Astrocyte (in vitro differentiated cells and primary cell): ENCODE results near the gene WDR4. TPM values are rescaled to one million over a fixed set of nuclear protein-coding genes. Genes with fewer than 3 reads are reported as not detected.
"Not testable (repeated sequence)": the region's sequence is repeated elsewhere in the genome, so short reads cannot be mapped to it uniquely, and the experiment has no call there.

Experiments
- DNase-seq: peaks from one replicate; pipeline ENCODE4 v3.0.0-alpha.2; 2010; ENCODE audit warnings: low read depth
- FAIRE-seq: peaks from 2 replicates; lab custom pipeline; 2011; peaks lifted over from hg19 to GRCh38; lab: Jason Lieb, UNC
- H2AFZ ChIP-seq: 2 replicates; pipeline ENCODE4 v1.6.0; 2012; ENCODE audit warnings: low read depth, low read length, inconsistent platforms
- H3K27ac ChIP-seq: 2 replicates; pipeline ENCODE4 v1.5.1; 2011; ENCODE audit warnings: low read depth, low read length, inconsistent platforms
- H3K27me3 ChIP-seq: 2 replicates; pipeline ENCODE4 v1.6.0; 2011; ENCODE audit warnings: low read length, inconsistent platforms; ENCODE audit not compliant: insufficient read depth
- H3K36me3 ChIP-seq: 2 replicates; pipeline ENCODE4 v1.5.1; 2011; ENCODE audit warnings: low read length, inconsistent platforms; ENCODE audit not compliant: insufficient read depth
- H3K4me1 ChIP-seq: 2 replicates; pipeline ENCODE4 v1.5.1; 2011; ENCODE audit warnings: low read length, inconsistent platforms; ENCODE audit not compliant: insufficient read depth
- H3K4me2 ChIP-seq: 2 replicates; pipeline ENCODE4 v1.6.0; 2012; ENCODE audit warnings: low read length, inconsistent platforms
- H3K4me3 ChIP-seq: 2 replicates; pipeline ENCODE4 v1.5.1; 2011; ENCODE audit warnings: low read depth, mild to moderate bottlenecking, low read length, inconsistent platforms; ENCODE audit not compliant: insufficient read depth
- H3K79me2 ChIP-seq: 2 replicates; pipeline ENCODE4 v1.6.0; 2012; ENCODE audit warnings: mild to moderate bottlenecking, low read length, inconsistent platforms; ENCODE audit not compliant: insufficient read depth
- H3K9ac ChIP-seq: 2 replicates; pipeline ENCODE4 v1.6.0; 2012; ENCODE audit warnings: mild to moderate bottlenecking, low read length, inconsistent platforms
- H3K9me3 ChIP-seq: 2 replicates; pipeline ENCODE4 v1.5.1; 2012; ENCODE audit warnings: low read depth, mild to moderate bottlenecking, low read length, inconsistent platforms; ENCODE audit not compliant: insufficient read depth
- H4K20me1 ChIP-seq: 2 replicates; pipeline ENCODE4 v1.6.0; 2012; ENCODE audit warnings: low read length, inconsistent platforms; ENCODE audit not compliant: insufficient read depth
- H3K27ac Mint-ChIP-seq: one replicate; pipeline ENCODE4 v1.8.0; 2021; ENCODE audit warnings: mild to moderate bottlenecking, mixed read lengths; ENCODE audit not compliant: unreplicated experiment
- H3K27me3 Mint-ChIP-seq: one replicate; pipeline ENCODE4 v1.8.0; 2021; ENCODE audit warnings: low read depth, mixed read lengths; ENCODE audit not compliant: unreplicated experiment
- H3K36me3 Mint-ChIP-seq: one replicate; pipeline ENCODE4 v1.8.0; 2021; ENCODE audit warnings: low read depth, mixed read lengths; ENCODE audit not compliant: unreplicated experiment
- H3K4me1 Mint-ChIP-seq: one replicate; pipeline ENCODE4 v1.8.0; 2021; ENCODE audit warnings: low read depth, mixed read lengths; ENCODE audit not compliant: unreplicated experiment
- H3K4me3 Mint-ChIP-seq: one replicate; pipeline ENCODE4 v1.8.0; 2021; ENCODE audit warnings: mild to moderate bottlenecking, moderate library complexity, mixed read lengths; ENCODE audit not compliant: unreplicated experiment
- H3K9me3 Mint-ChIP-seq: one replicate; pipeline ENCODE4 v1.8.0; 2021; ENCODE audit warnings: mild to moderate bottlenecking, mixed read lengths; ENCODE audit not compliant: unreplicated experiment
- CTCF ChIP-seq: IDR thresholded peaks from 2 replicates; pipeline ENCODE4 v1.5.1; 2011; ENCODE audit warnings: low read depth, mild to moderate bottlenecking, inconsistent platforms, low read length, moderate library complexity; ENCODE audit not compliant: insufficient read depth
- EZH2 ChIP-seq: IDR thresholded peaks from 2 replicates; pipeline ENCODE4 v1.6.1; 2012; ENCODE audit warnings: mild to moderate bottlenecking, low read length, inconsistent platforms; ENCODE audit not compliant: insufficient read depth
- total RNA-seq: library from RNA; stranded (reverse); gene quantifications from 2 replicates; pipeline ENCODE4 v1.2.1, GENCODE V29; 2021

Gene WDR4
- total RNA-seq, 1 donor from 2014 or later, result 20.5 TPM

GRCh38 chr21:42844411-42845113 is 34.8 kb downstream of the WDR4 start:
- no peak overlapping the region for H3K9ac ChIP-seq
- Mint-ChIP-seq H3K9me3 (peaks cover 2% of the 10 kb centered on the region), H3K36me3 (peaks cover 20% of the 10 kb centered on the region), H3K27ac (no peak overlapping the region), H3K27me3 (no peaks in the 10 kb centered on the region), H3K4me1 (no peaks in the 10 kb centered on the region), H3K4me3 (no peak overlapping the region)
- no peaks in the 10 kb centered on the region for H3K9me3 ChIP-seq
- H3K27ac ChIP-seq, result no peak overlapping the region
- peaks cover 27% of the 10 kb centered on the region for H3K36me3 ChIP-seq
- H3K27me3 ChIP-seq, result no peaks in the 10 kb centered on the region
- DNase-seq (no peak), FAIRE-seq (no peak)
- H3K4me2 ChIP-seq, result peak overlapping the region; percentile 32
- no peak overlapping the region for H2AFZ ChIP-seq
- no peak overlapping the region for H3K4me3 ChIP-seq
- peaks cover 59% of the 10 kb centered on the region for H3K79me2 ChIP-seq
- TF ChIP-seq CTCF (no peak), EZH2 (no peak)
- peaks cover 5% of the 10 kb centered on the region for H3K4me1 ChIP-seq
- H4K20me1 ChIP-seq, result peaks cover 84% of the 10 kb centered on the region

- Mint-ChIP-seq H3K4me1 (no peaks in the 10 kb centered on the region), H3K9me3 (no peaks in the 10 kb centered on the region), H3K27me3 (no peaks in the 10 kb centered on the region), H3K36me3 (peaks cover 12% of the 10 kb centered on the region), H3K4me3 (no peak overlapping the region), H3K27ac (no peak overlapping the region)
- Histone ChIP-seq H3K4me2 (no peak overlapping the region), H4K20me1 (peaks cover 84% of the 10 kb centered on the region), H3K9me3 (no peaks in the 10 kb centered on the region), H3K4me3 (no peak overlapping the region), H3K36me3 (peaks cover 20% of the 10 kb centered on the region), H3K79me2 (peaks cover 50% of the 10 kb centered on the region), H3K27ac (no peak overlapping the region), H3K4me1 (peaks cover 5% of the 10 kb centered on the region), H2AFZ (no peak overlapping the region), H3K27me3 (no peaks in the 10 kb centered on the region), H3K9ac (no peak overlapping the region)
- no peak for FAIRE-seq
- no peak for DNase-seq
- TF ChIP-seq CTCF (no peak), EZH2 (no peak)
These were observed 36.3 kb downstream of the WDR4 start for GRCh38 chr21:42843056-42843455.

GRCh38 chr21:42841916-42842655 is 37.3 kb downstream of the WDR4 start:
- H3K27ac Mint-ChIP-seq, H3K4me1 Mint-ChIP-seq, H3K27me3 Mint-ChIP-seq, H3K36me3 Mint-ChIP-seq, DNase-seq, H3K27ac ChIP-seq, FAIRE-seq, H3K4me1 ChIP-seq, H3K4me2 ChIP-seq, H3K4me3 ChIP-seq, H3K9me3 Mint-ChIP-seq, H3K4me3 Mint-ChIP-seq, H2AFZ ChIP-seq, H3K9me3 ChIP-seq, H3K27me3 ChIP-seq, H3K9ac ChIP-seq: not testable (repeated sequence)
- H3K79me2 ChIP-seq, result peaks cover 40% of the 10 kb centered on the region
- peaks cover 16% of the 10 kb centered on the region for H3K36me3 ChIP-seq
- peaks cover 75% of the 10 kb centered on the region for H4K20me1 ChIP-seq
